HEK293 (cell line): ENCODE results near the gene PTPRR.

ENCODE experiments used
- CTCF ChIA-PET: fragments of 350-600 bp; formaldehyde crosslinking; extraction: SDS; loops from one replicate; lab custom pipeline; 2021; ENCODE audit warnings: antibody characterized with exemption; lab: Yijun Ruan, JAX
- POLR2A ChIA-PET: fragments of 300-600 bp; formaldehyde crosslinking; extraction: SDS; loops from one replicate; lab custom pipeline; 2020; ENCODE audit warnings: antibody characterized with exemption, inconsistent platforms; lab: Yijun Ruan, JAX
- H3K27ac ChIP-seq: fragments of 200-500 bp; sonication (Bioruptor generic); 2 replicates; pipeline ENCODE4 v1.5.1; 2014; ENCODE audit warnings: low read depth, low read length, control low read depth, inconsistent platforms; ENCODE audit errors: extremely low read depth
- H3K36me3 ChIP-seq, 2 experiments: fragments of 200-500 bp in 1 of 2; sonication (Bioruptor generic) in 1 of 2; 1 replicate in 1 of 2; 2 replicates in 1 of 2; pipeline ENCODE4 v1.5.1; 2014 to 2017; ENCODE audit warnings: inconsistent platforms in 2 of 2, low read length in 2 of 2; ENCODE audit not compliant: control insufficient read depth in 2 of 2, insufficient read depth in 1 of 2
- H3K4me1 ChIP-seq: fragments of 200-500 bp; sonication (Bioruptor generic); 2 replicates; pipeline ENCODE4 v1.5.1; 2014; ENCODE audit warnings: mild to moderate bottlenecking, low read length, inconsistent platforms; ENCODE audit not compliant: control insufficient read depth, insufficient read depth
- H3K4me3 ChIP-seq: 2 replicates; pipeline ENCODE4 v1.5.1; 2011; ENCODE audit warnings: low read depth, mild to moderate bottlenecking, control low read depth, low read length, moderate library complexity
- H3K9me3 ChIP-seq: fragments of 200-500 bp; sonication (Bioruptor generic); 2 replicates; pipeline ENCODE4 v1.5.1; 2014; ENCODE audit warnings: low read depth, low read length, inconsistent platforms; ENCODE audit not compliant: control insufficient read depth, insufficient read depth
- GLI4 ChIP-seq: fragments of 450-650 bp; formaldehyde crosslinking; IDR thresholded peaks from 2 replicates; pipeline ENCODE4 v1.5.1; 2016; ENCODE audit warnings: missing biosample characterization, missing genetic modification characterization
- KLF8 ChIP-seq: fragments of 450-650 bp; formaldehyde crosslinking; IDR thresholded peaks from 2 replicates; pipeline ENCODE4 v1.5.1; 2016; ENCODE audit warnings: missing biosample characterization, missing genetic modification characterization
- KLF9 ChIP-seq: fragments of 450-650 bp; formaldehyde crosslinking; IDR thresholded peaks from 2 replicates; pipeline ENCODE4 v1.5.1; 2016; ENCODE audit warnings: missing biosample characterization, missing genetic modification characterization, low read depth
- MZF1 ChIP-seq: fragments of 450-650 bp; formaldehyde crosslinking; IDR thresholded peaks from 2 replicates; pipeline ENCODE4 v1.5.1; 2017; ENCODE audit warnings: missing biosample characterization, missing genetic modification characterization, borderline replicate concordance
- RBAK ChIP-seq: fragments of 450-650 bp; formaldehyde crosslinking; IDR thresholded peaks from 2 replicates; pipeline ENCODE4 v1.5.1; 2016; ENCODE audit warnings: missing biosample characterization, missing genetic modification characterization
- ZBTB7A ChIP-seq: fragments of 450-650 bp; formaldehyde crosslinking; IDR thresholded peaks from 2 replicates; pipeline ENCODE4 v1.5.1; 2016; ENCODE audit warnings: low read depth, missing biosample characterization, missing genetic modification characterization
- ZFHX2 ChIP-seq: fragments of 450-650 bp; formaldehyde crosslinking; conservative IDR thresholded peaks from 2 replicates; pipeline ENCODE4 v1.5.1; 2016; ENCODE audit warnings: missing biosample characterization, missing genetic modification characterization
- ZNF132 ChIP-seq: fragments of 450-650 bp; formaldehyde crosslinking; IDR thresholded peaks from 2 replicates; pipeline ENCODE4 v1.5.1; 2017; ENCODE audit warnings: missing biosample characterization, missing genetic modification characterization, borderline replicate concordance
- ZNF19 ChIP-seq: fragments of 450-650 bp; formaldehyde crosslinking; IDR thresholded peaks from 2 replicates; pipeline ENCODE4; 2016; ENCODE audit warnings: missing biosample characterization, missing genetic modification characterization, low read depth
- ZNF302 ChIP-seq: fragments of 450-650 bp; formaldehyde crosslinking; IDR thresholded peaks from 2 replicates; pipeline ENCODE4 v1.5.1; 2016; ENCODE audit warnings: missing biosample characterization, missing genetic modification characterization, low read depth
- ZNF354C ChIP-seq: fragments of 450-650 bp; formaldehyde crosslinking; IDR thresholded peaks from 2 replicates; pipeline ENCODE4 v1.5.1; 2016; ENCODE audit warnings: missing biosample characterization, missing genetic modification characterization, low read depth, borderline replicate concordance
- ZNF600 ChIP-seq: fragments of 450-650 bp; formaldehyde crosslinking; IDR thresholded peaks from 2 replicates; pipeline ENCODE4 v1.5.1; 2016; ENCODE audit warnings: missing biosample characterization, missing genetic modification characterization
- ZNF654 ChIP-seq: fragments of 450-650 bp; formaldehyde crosslinking; IDR thresholded peaks from 2 replicates; pipeline ENCODE4 v1.5.1; 2016; ENCODE audit warnings: low read depth, missing biosample characterization, missing genetic modification characterization
- ZNF677 ChIP-seq: fragments of 450-650 bp; IDR thresholded peaks from 2 replicates; pipeline ENCODE4 v1.5.0; 2018; ENCODE audit warnings: missing biosample characterization, mild to moderate bottlenecking, missing genetic modification characterization, moderate library complexity
- TF ChIP-seq, protein P1 (sequence below): fragments of 450-650 bp; formaldehyde crosslinking; IDR thresholded peaks from 2 replicates; pipeline ENCODE4 v1.5.1; 2016; ENCODE audit warnings: missing biosample characterization, missing genetic modification characterization
- TF ChIP-seq, protein P2 (sequence below): fragments of 450-650 bp; formaldehyde crosslinking; IDR thresholded peaks from 2 replicates; pipeline ENCODE4 v1.5.1; 2016; ENCODE audit warnings: missing biosample characterization, missing genetic modification characterization
- TF ChIP-seq, protein P3 (sequence below): fragments of 450-650 bp; formaldehyde crosslinking; IDR thresholded peaks from 2 replicates; pipeline ENCODE4 v1.5.1; 2016; ENCODE audit warnings: missing biosample characterization, missing genetic modification characterization

The PTPRR gene

DNA sequence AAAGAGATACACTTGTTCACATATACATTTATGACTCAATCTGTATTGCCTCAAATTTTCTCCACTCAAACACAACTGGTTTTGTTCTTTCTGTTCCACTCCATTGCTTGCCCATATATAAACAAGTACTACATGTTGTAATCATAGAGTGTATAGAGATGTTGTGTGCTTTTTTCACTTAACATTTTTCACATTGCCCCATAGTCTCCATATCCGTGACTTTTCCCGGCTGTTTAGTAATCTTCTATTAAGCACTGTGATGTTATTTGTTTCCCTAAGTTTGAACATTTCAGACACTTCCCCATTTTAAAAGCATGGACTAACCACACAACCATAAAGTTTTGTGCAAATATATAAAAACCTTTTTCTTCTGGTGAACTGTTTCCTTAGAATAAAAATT is 45.5 kb upstream of the PTPRR start:
- Histone ChIP-seq H3K36me3 (no peaks in the 10 kb centered on the region), H3K9me3 (no peaks in the 10 kb centered on the region), H3K4me3 (no peak overlapping the region), H3K4me1 (no peaks in the 10 kb centered on the region), H3K27ac (no peak overlapping the region)
- TF ChIP-seq, protein P1, sequence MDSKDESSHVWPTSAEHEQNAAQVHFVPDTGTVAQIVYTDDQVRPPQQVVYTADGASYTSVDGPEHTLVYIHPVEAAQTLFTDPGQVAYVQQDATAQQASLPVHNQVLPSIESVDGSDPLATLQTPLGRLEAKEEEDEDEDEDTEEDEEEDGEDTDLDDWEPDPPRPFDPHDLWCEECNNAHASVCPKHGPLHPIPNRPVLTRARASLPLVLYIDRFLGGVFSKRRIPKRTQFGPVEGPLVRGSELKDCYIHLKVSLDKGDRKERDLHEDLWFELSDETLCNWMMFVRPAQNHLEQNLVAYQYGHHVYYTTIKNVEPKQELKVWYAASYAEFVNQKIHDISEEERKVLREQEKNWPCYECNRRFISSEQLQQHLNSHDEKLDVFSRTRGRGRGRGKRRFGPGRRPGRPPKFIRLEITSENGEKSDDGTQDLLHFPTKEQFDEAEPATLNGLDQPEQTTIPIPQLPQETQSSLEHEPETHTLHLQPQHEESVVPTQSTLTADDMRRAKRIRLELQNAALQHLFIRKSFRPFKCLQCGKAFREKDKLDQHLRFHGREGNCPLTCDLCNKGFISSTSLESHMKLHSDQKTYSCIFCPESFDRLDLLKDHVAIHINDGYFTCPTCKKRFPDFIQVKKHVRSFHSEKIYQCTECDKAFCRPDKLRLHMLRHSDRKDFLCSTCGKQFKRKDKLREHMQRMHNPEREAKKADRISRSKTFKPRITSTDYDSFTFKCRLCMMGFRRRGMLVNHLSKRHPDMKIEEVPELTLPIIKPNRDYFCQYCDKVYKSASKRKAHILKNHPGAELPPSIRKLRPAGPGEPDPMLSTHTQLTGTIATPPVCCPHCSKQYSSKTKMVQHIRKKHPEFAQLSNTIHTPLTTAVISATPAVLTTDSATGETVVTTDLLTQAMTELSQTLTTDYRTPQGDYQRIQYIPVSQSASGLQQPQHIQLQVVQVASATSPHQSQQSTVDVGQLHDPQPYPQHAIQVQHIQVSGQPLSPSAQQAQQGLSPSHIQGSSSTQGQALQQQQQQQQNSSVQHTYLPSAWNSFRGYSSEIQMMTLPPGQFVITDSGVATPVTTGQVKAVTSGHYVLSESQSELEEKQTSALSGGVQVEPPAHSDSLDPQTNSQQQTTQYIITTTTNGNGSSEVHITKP (tag by site-specific recombination), result no peak
- no peak for TF ChIP-seq ZFHX2 (tag by site-specific recombination)
- TF ChIP-seq ZNF654 (tag by site-specific recombination), result no peak
- TF ChIP-seq ZNF19 (tag by site-specific recombination), result no peak
- TF ChIP-seq, protein P2, sequence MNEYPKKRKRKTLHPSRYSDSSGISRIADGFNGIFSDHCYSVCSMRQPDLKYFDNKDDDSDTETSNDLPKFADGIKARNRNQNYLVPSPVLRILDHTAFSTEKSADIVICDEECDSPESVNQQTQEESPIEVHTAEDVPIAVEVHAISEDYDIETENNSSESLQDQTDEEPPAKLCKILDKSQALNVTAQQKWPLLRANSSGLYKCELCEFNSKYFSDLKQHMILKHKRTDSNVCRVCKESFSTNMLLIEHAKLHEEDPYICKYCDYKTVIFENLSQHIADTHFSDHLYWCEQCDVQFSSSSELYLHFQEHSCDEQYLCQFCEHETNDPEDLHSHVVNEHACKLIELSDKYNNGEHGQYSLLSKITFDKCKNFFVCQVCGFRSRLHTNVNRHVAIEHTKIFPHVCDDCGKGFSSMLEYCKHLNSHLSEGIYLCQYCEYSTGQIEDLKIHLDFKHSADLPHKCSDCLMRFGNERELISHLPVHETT (tag by site-specific recombination), result no peak
- no peak for TF ChIP-seq ZNF354C (tag by site-specific recombination)
- TF ChIP-seq ZNF132 (tag by site-specific recombination), result no peak
- no peak for TF ChIP-seq KLF8 (tag by site-specific recombination)
- no peak for TF ChIP-seq ZBTB7A (tag by site-specific recombination)
- TF ChIP-seq, protein P3, sequence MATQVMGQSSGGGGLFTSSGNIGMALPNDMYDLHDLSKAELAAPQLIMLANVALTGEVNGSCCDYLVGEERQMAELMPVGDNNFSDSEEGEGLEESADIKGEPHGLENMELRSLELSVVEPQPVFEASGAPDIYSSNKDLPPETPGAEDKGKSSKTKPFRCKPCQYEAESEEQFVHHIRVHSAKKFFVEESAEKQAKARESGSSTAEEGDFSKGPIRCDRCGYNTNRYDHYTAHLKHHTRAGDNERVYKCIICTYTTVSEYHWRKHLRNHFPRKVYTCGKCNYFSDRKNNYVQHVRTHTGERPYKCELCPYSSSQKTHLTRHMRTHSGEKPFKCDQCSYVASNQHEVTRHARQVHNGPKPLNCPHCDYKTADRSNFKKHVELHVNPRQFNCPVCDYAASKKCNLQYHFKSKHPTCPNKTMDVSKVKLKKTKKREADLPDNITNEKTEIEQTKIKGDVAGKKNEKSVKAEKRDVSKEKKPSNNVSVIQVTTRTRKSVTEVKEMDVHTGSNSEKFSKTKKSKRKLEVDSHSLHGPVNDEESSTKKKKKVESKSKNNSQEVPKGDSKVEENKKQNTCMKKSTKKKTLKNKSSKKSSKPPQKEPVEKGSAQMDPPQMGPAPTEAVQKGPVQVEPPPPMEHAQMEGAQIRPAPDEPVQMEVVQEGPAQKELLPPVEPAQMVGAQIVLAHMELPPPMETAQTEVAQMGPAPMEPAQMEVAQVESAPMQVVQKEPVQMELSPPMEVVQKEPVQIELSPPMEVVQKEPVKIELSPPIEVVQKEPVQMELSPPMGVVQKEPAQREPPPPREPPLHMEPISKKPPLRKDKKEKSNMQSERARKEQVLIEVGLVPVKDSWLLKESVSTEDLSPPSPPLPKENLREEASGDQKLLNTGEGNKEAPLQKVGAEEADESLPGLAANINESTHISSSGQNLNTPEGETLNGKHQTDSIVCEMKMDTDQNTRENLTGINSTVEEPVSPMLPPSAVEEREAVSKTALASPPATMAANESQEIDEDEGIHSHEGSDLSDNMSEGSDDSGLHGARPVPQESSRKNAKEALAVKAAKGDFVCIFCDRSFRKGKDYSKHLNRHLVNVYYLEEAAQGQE, result no peak
- no peak for TF ChIP-seq RBAK
- TF ChIP-seq ZNF302 (tag by site-specific recombination), result no peak
- TF ChIP-seq ZNF677 (tag by site-specific recombination), result no peak
- no peak for TF ChIP-seq GLI4
- ChIA-PET POLR2A (no interaction called here), CTCF (no interaction called here)

DNA sequence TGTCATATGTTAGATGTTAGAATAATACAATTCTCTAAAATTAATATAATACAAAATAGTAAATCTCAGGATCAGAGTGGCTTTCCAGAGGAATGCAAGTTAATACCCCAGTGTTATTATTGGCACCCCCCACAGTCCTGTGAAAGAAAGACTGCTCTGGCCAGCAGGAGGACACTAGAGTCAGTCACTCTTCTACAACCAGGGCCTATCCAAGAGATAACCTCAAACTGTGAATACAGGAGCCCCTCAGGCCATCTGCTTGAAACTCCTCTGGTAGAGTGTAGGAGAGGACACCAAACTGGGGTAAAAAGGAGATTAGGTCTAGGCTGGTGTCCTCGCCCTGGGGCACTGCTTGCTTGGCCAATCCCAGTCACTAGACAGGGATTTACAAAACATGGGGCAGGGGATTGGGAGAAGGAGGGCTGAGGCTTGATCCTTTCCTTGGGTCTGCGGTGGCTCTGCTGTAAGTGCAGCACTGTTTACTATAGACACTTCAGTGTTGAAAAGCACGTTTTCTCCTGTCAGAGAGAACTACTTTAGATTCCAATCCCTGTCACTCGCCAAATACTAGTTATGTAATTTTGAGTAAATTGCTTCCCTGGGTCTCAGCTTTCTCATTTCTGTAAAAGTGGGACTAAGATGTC is 44.5 kb upstream of the PTPRR start:
- no peak for TF ChIP-seq MZF1
- no peak for TF ChIP-seq ZNF600 (tag by site-specific recombination)
- no peak for TF ChIP-seq KLF9 (tag by site-specific recombination)
- POLR2A ChIA-PET, result no interaction called here
- CTCF ChIA-PET, result no interaction called here
- Histone ChIP-seq H3K27ac (no peak overlapping the region), H3K4me1 (no peaks in the 10 kb centered on the region), H3K36me3 (no peaks in the 10 kb centered on the region), H3K4me3 (no peak overlapping the region), H3K9me3 (no peaks in the 10 kb centered on the region)
